ENCODE results near the gene PKD1L1.

DNA sequence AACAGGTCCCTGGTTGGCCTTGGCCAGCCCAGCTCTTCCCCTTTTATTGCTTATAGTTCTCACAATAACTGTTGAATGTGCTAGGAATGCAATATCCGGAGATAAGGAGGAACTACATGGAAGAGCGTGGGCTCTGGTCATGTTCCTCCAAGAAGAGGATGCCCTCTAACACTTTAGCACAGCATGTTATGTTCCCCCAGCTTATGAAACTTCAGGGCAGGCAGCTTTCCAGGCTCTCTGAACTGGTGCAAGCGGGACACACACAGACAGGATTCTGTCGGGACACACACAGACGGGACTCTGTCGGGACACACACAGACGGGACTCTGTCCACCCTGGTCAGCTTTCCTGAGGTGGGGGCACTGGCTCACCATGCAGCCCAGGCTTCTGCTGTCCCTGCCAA is 141.6 kb downstream of the PKD1L1 start:
- TF ChIP-seq, protein P1, sequence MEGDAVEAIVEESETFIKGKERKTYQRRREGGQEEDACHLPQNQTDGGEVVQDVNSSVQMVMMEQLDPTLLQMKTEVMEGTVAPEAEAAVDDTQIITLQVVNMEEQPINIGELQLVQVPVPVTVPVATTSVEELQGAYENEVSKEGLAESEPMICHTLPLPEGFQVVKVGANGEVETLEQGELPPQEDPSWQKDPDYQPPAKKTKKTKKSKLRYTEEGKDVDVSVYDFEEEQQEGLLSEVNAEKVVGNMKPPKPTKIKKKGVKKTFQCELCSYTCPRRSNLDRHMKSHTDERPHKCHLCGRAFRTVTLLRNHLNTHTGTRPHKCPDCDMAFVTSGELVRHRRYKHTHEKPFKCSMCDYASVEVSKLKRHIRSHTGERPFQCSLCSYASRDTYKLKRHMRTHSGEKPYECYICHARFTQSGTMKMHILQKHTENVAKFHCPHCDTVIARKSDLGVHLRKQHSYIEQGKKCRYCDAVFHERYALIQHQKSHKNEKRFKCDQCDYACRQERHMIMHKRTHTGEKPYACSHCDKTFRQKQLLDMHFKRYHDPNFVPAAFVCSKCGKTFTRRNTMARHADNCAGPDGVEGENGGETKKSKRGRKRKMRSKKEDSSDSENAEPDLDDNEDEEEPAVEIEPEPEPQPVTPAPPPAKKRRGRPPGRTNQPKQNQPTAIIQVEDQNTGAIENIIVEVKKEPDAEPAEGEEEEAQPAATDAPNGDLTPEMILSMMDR (IDR thresholded peaks at IDR 0.05; ENCODE audit: poor library complexity, severe bottlenecking): no peak
- TF ChIP-seq POLR2AphosphoS5 (IDR thresholded peaks at IDR 0.05) (no peak), TAF1 (IDR thresholded peaks at IDR 0.05; ENCODE audit: low read depth) (no peak)

Measured in neural cell (in vitro differentiated cells).